GM20000 (cell line): Measurements from ENCODE around the gene ADNP.

ENCODE experiments used
- DNase-seq: peaks from one replicate; pipeline ENCODE4 v3.0.0; 2012; ENCODE audit warnings: low spot score
- CTCF ChIP-seq: IDR thresholded peaks from 2 replicates; pipeline ENCODE4 v1.5.1; 2012; ENCODE audit warnings: mild to moderate bottlenecking, control low read depth; ENCODE audit errors: extremely low read depth, missing control alignments

The ADNP gene

GRCh38 chr20:50844430-50845100, 86.7 kb downstream of the ADNP start:
- DNase-seq, result peak; percentile 86

GRCh38 chr20:50843331-50844276, 87.6 kb downstream of the ADNP start:
- no peak for DNase-seq
- no peak for TF ChIP-seq CTCF

More at GRCh38 chr20:50844430-50845100, 86.7 kb downstream of the ADNP start:
- no peak for TF ChIP-seq CTCF

- TF ChIP-seq CTCF, result no peak
- no peak for DNase-seq
Observed at GRCh38 chr20:50842821-50843220, 88.4 kb downstream of the ADNP start.
